IMR-90 (cell line): ENCODE measurements around the gene FNDC10.
"Not testable (repeated sequence)": the region's sequence is repeated elsewhere in the genome, so short reads cannot be mapped to it uniquely, and the experiment has no call there.

Experiments
- CTCF ChIP-seq: conservative IDR thresholded peaks from 2 replicates; pipeline ENCODE4 v1.5.1; 2012; ENCODE audit warnings: mild to moderate bottlenecking, low read depth, low read length, improper control_type of control experiment
- NFE2L2 ChIP-seq: fragments of 150-350 bp; IDR thresholded peaks from 2 replicates; pipeline ENCODE4 v1.6.1; 2016; ENCODE audit warnings: low read depth, mild to moderate bottlenecking, low read length
- POLR2A ChIP-seq: IDR thresholded peaks from 2 replicates; pipeline ENCODE4 v1.6.1; 2012; ENCODE audit warnings: mild to moderate bottlenecking, low read depth, low read length

DNA sequence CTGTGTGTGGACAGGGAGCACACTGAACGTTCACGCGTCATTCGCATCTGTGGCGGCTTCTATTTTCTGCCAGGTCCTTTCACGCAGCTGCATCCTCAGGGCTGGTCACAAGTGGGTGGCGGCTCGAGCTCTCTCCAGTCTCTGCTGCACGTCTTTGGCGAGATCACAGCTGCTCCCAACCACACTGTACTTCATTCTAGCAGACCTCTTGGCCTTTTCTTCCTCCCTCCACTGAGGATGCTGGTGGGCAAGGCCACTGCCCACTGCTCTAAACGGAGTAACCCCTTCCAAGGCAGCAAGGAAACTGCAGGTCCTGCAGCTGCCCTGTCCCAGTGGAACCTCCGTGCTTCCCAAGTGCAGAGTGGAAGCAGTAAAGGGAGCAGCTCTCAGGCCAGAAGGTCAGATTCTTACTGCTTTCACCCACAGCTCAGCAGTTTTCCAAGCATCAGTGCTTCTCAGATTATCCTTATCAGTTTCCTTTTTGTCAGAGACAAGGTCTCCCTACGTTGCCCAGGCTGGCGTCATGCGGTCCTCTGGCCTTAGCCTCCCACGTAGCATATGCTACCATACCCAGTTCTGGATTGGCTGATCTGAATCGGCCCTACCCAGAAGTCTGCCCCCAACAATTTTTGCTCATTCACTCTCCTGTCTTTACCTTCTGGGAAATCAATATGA is 47.8 kb upstream of the FNDC10 start:
- not testable (repeated sequence) for TF ChIP-seq CTCF, NFE2L2, POLR2A
